Adrenal gland (tissue), 12 donors: Measurements from ENCODE around the gene OR8K3. TPM values are rescaled to one million over a fixed set of nuclear protein-coding genes. Genes with fewer than 3 reads are reported as not detected.

Experiments
- DNase-seq, 7 donors: peaks; one replicate each; pipeline ENCODE4 v3.0.0-alpha.2; 2019 to 2020
- H3K27ac ChIP-seq, 5 donors: fragments of 200-600 bp; sonication (generic) in 4 of 5; 1 replicate in 3 of 5; 2 replicates in 2 of 5; pipeline versions ENCODE4 v1.5.1 to v1.8.0; 2016 to 2020; ENCODE audit warnings: mild to moderate bottlenecking in 1 of 5
- H3K27me3 ChIP-seq: fragments of 200-600 bp; 2 replicates; pipeline ENCODE4 v1.8.0; 2021
- H3K36me3 ChIP-seq, 2 donors: fragments of 200-600 bp; replicated peaks in 1 of 2; 1 replicate in 1 of 2; 2 replicates in 1 of 2; pipeline versions ENCODE4 v1.5.1 to v1.8.0; 2018 to 2022
- H3K4me1 ChIP-seq, 2 donors: fragments of 200-600 bp; replicated peaks in 1 of 2; 1 replicate in 1 of 2; 2 replicates in 1 of 2; pipeline versions ENCODE4 v1.5.1 to v1.8.0; 2018 to 2021
- H3K4me3 ChIP-seq, 4 donors: fragments of 200-600 bp; sonication (generic) in 3 of 4; one replicate each; pipeline ENCODE4 v1.5.1; 2016 to 2018
- H3K9me3 ChIP-seq, 3 donors: fragments of 200-600 bp; sonication (generic) in 1 of 3; replicated peaks in 1 of 3; 1 replicate in 2 of 3; 2 replicates in 1 of 3; pipeline versions ENCODE4 v1.5.1 to v1.8.0; 2016 to 2021
- CTCF ChIP-seq, 6 experiments: fragments of 450-650 bp in 4 of 6; fragments of 200-600 bp in 2 of 6; sonication (generic) in 1 of 6; IDR thresholded peaks; 1 replicate in 5 of 6; 2 replicates in 1 of 6; pipeline versions ENCODE4 v1.5.1 to v1.8.0; 2016 to 2021; ENCODE audit warnings: antibody characterized with exemption in 6 of 6, mild to moderate bottlenecking in 2 of 6, moderate library complexity in 1 of 6
- POLR2A ChIP-seq, 2 donors: fragments of 450-650 bp; IDR thresholded peaks; one replicate each; pipeline ENCODE4 v1.6.1; 2017; ENCODE audit warnings: antibody characterized with exemption in 2 of 2, mild to moderate bottlenecking in 2 of 2, moderate library complexity in 1 of 2
- WGBS, 4 donors: extraction: QIAGEN DNeasy Blood & Tissue Kit in 2 of 4; methylation state at CpG; one replicate each; pipeline versions ENCODE4 v1.1.5 to v1.1.7; 2013 to 2017; 5-methylcytosine and 5-hydroxymethylcytosine counted together
- intact Hi-C, 2 donors: fragments of 100-400 bp; cut with DNase I; formaldehyde crosslinking; loops; one replicate each; pipeline versions ENCODE4 v1.14.1 to v1.15.0; 2022 to 2023
- polyA plus RNA-seq, 3 donors: library from polyadenylated mRNA; stranded (reverse); fragments of 200-250 nt in 2 of 3; fragments of 350-450 nt in 1 of 3; fragmentation: Illumina TruSeq in 1 of 3; extraction: RNeasy Lipid Tissue Mini Kit (QIAGEN cat#74804) in 1 of 3; gene quantifications; one replicate each; pipeline ENCODE4 v1.2.3, GENCODE V29; 2013 to 2014
- total RNA-seq, 9 donors: library from RNA; depleted of rRNA in 4 of 9; stranded (reverse); fragments of >200 nt in 4 of 9; fragments of 120-200 nt in 1 of 9; fragmentation: NEBNext Ultra II Directional in 1 of 9; extraction: Animal tissue kit (Norgen Biotek cat#: 25700) in 1 of 9; gene quantifications; one replicate each; pipeline versions ENCODE4 v1.1.0 to v1.2.4, GENCODE V29; 2013 to 2023
- donor health status: healthy with polysubstance abuse.
- donor health status: Bipolar disorder and iron deficiency.
- donor health status: DM: yes; HTN: yes; CAD: no.
- donor health status: DM: no; HTN: no; CAD: no.
- donor health status: DM: no; HTN: no; CAD: no.
- donor health status: DM: yes; HTN: yes; CAD: no.

Gene OR8K3
- total and polyA plus RNA-seq, 12 donors, result not detected

GRCh38 chr11:56345739-56346138 lies 30.8 kb downstream of the OR8K3 start, which contains the start of gene OR8K1:
TSS of gene OR8K1 (plus strand) at chr11:56346039. CDS start at chr11:56346039, 0 bp downstream.
- Histone ChIP-seq H3K27me3 (no peaks in the 10 kb centered on the region), H3K27ac (no peak within 1 kb of the TSS), H3K4me3 (no peak within 1 kb of the TSS), H3K36me3 (no peaks in the 10 kb centered on the region), H3K4me1 (no peaks in the 10 kb centered on the region), H3K9me3 (no peaks in the 10 kb centered on the region)
- WGBS, 4 donors, result 58 to 89% (median 82%) methylated on average over 1 of the region's 1 CpG
- no peak for DNase-seq
- intact Hi-C loops, result no loop called here
- no peak for TF ChIP-seq POLR2A (IDR thresholded peaks at IDR 0.05)
- no peak for TF ChIP-seq CTCF (IDR thresholded peaks at IDR 0.05)

- Histone ChIP-seq H3K36me3 (no peaks in the 10 kb centered on the region), H3K27me3 (no peaks in the 10 kb centered on the region), H3K4me3 (no peak within 1 kb of the TSS), H3K4me1 (no peaks in the 10 kb centered on the region), H3K9me3 (no peaks in the 10 kb centered on the region), H3K27ac (no peak within 1 kb of the TSS)
- TF ChIP-seq CTCF (IDR thresholded peaks at IDR 0.05), result no peak
- no peak for TF ChIP-seq POLR2A (IDR thresholded peaks at IDR 0.05)
- no peak for DNase-seq
- 32 to 79% (median 68%) methylated on average over 2 of the region's 2 CpGs for WGBS, 4 donors
- intact Hi-C loops, result no loop called here
Observed at GRCh38 chr11:56353991-56354390, 39.0 kb downstream of the OR8K3 start, which contains the start of gene OR8J1. TSS of gene OR8J1 (plus strand) at chr11:56354291. CDS start at chr11:56360247, 5,956 bp downstream.

Other genes with a start within 250 kb of the OR8K3 start
- gene OR8I2, start 221.8 kb upstream of the OR8K3 start, total RNA-seq, result not detected
- gene OR8I2, start 221.8 kb upstream of the OR8K3 start, polyA plus RNA-seq, result not detected
- gene OR8H2, start 211.5 kb upstream of the OR8K3 start, total RNA-seq, result not detected
- not detected for gene OR8H2, start 211.5 kb upstream of the OR8K3 start, polyA plus RNA-seq
- not detected for gene OR8H3, start 192.8 kb upstream of the OR8K3 start, total RNA-seq
- not detected for gene OR8H3, start 192.8 kb upstream of the OR8K3 start, polyA plus RNA-seq
- not detected for gene OR8J3, start 174.9 kb upstream of the OR8K3 start, total RNA-seq
- not detected for gene OR8J3, start 174.9 kb upstream of the OR8K3 start, polyA plus RNA-seq
- gene OR8K5, start 154.8 kb upstream of the OR8K3 start, total RNA-seq, result not detected
- gene OR8K5, start 154.8 kb upstream of the OR8K3 start, polyA plus RNA-seq, result not detected
- not detected for gene OR5J2, start 138.5 kb upstream of the OR8K3 start, total RNA-seq
- gene OR5J2, start 138.5 kb upstream of the OR8K3 start, polyA plus RNA-seq, result not detected
- gene OR5T2, start 80.9 kb upstream of the OR8K3 start, total RNA-seq, result not detected
- gene OR5T2, start 80.9 kb upstream of the OR8K3 start, polyA plus RNA-seq, result not detected
- not detected for gene OR5T3, start 62.9 kb upstream of the OR8K3 start, total RNA-seq
- gene OR5T3, start 62.9 kb upstream of the OR8K3 start, polyA plus RNA-seq, result not detected
- gene OR5T1, start 41.0 kb upstream of the OR8K3 start, total RNA-seq, result not detected
- not detected for gene OR5T1, start 41.0 kb upstream of the OR8K3 start, polyA plus RNA-seq
- gene OR8H1, start 22.9 kb upstream of the OR8K3 start, total RNA-seq, result not detected
- not detected for gene OR8H1, start 22.9 kb upstream of the OR8K3 start, polyA plus RNA-seq
- not detected for gene OR8K1, start 30.9 kb downstream of the OR8K3 start, total RNA-seq
- not detected for gene OR8K1, start 30.9 kb downstream of the OR8K3 start, polyA plus RNA-seq
- not detected for gene OR8J1, start 39.1 kb downstream of the OR8K3 start, total RNA-seq
- not detected for gene OR8J1, start 39.1 kb downstream of the OR8K3 start, polyA plus RNA-seq
- not detected for gene OR8U1, start 60.5 kb downstream of the OR8K3 start, total RNA-seq
- gene OR8U1, start 60.5 kb downstream of the OR8K3 start, polyA plus RNA-seq, result not detected
- gene OR5AL1, start 97.6 kb downstream of the OR8K3 start, total RNA-seq, result not detected
- gene OR5AL1, start 97.6 kb downstream of the OR8K3 start, polyA plus RNA-seq, result not detected
- gene OR5M3, start 158.2 kb downstream of the OR8K3 start, total RNA-seq, result not detected
- not detected for gene OR5M3, start 158.2 kb downstream of the OR8K3 start, polyA plus RNA-seq
- gene OR5M8, start 176.2 kb downstream of the OR8K3 start, total RNA-seq, result not detected
- gene OR5M8, start 176.2 kb downstream of the OR8K3 start, polyA plus RNA-seq, result not detected
- gene OR5M11, start 228.1 kb downstream of the OR8K3 start, total RNA-seq, result not detected
- not detected for gene OR5M11, start 228.1 kb downstream of the OR8K3 start, polyA plus RNA-seq